Sigmoid colon (tissue), 7 donors: ENCODE data around the gene EVC. TPM values are rescaled to one million over a fixed set of nuclear protein-coding genes. Genes with fewer than 3 reads are reported as not detected.

Source experiments
- DNase-seq: peaks from one replicate; pipeline ENCODE4 v3.0.0-alpha.2; 2019
- H3K27ac ChIP-seq, 4 donors: fragments of 200-600 bp; sonication (generic); one replicate each; pipeline ENCODE4 v1.5.1; 2016 to 2019; ENCODE audit warnings: mild to moderate bottlenecking in 1 of 4
- H3K27me3 ChIP-seq, 3 donors: fragments of 200-600 bp; sonication (generic); one replicate each; pipeline ENCODE4 v1.5.1; 2019; ENCODE audit warnings: mild to moderate bottlenecking in 1 of 3
- H3K36me3 ChIP-seq, 4 donors: fragments of 200-600 bp; sonication (generic); one replicate each; pipeline ENCODE4 v1.5.1; 2016 to 2019
- H3K4me1 ChIP-seq, 4 donors: fragments of 200-600 bp; sonication (generic); one replicate each; pipeline ENCODE4 v1.5.1; 2017 to 2019
- H3K4me3 ChIP-seq, 4 donors: fragments of 200-600 bp; sonication (generic); one replicate each; pipeline ENCODE4 v1.5.1; 2017 to 2019; ENCODE audit warnings: mild to moderate bottlenecking in 2 of 4, moderate library complexity in 1 of 4
- H3K9me3 ChIP-seq, 4 donors: fragments of 200-600 bp in 3 of 4; sonication (generic) in 3 of 4; one replicate each; pipeline versions ENCODE4 v1.5.1 to v1.6.1; 2013 to 2019
- CTCF ChIP-seq, 4 experiments: fragments of 450-650 bp in 3 of 4; fragments of 200-600 bp in 1 of 4; IDR thresholded peaks; one replicate each; pipeline ENCODE4 v1.5.1; 2016 to 2019; ENCODE audit warnings: antibody characterized with exemption in 4 of 4, mild to moderate bottlenecking in 3 of 4, moderate library complexity in 2 of 4
- EP300 ChIP-seq, 4 donors: sonication (generic); formaldehyde crosslinking; IDR thresholded peaks; one replicate each; pipeline ENCODE4 v1.6.1; 2017; ENCODE audit warnings: antibody characterized with exemption in 4 of 4
- POLR2A ChIP-seq, 2 donors: fragments of 450-650 bp; IDR thresholded peaks; one replicate each; pipeline ENCODE4 v1.6.1; 2016; ENCODE audit warnings: antibody characterized with exemption in 2 of 2, mild to moderate bottlenecking in 2 of 2, moderate library complexity in 2 of 2
- POLR2AphosphoS5 ChIP-seq, 4 donors: sonication (generic); formaldehyde crosslinking; IDR thresholded peaks; one replicate each; pipeline ENCODE4 v1.6.1; 2017; ENCODE audit warnings: antibody characterized with exemption in 4 of 4
- WGBS, 2 donors: extraction: QIAGEN DNeasy Blood & Tissue Kit; methylation state at CpG; one replicate each; pipeline ENCODE4 v1.1.7; 2013; 5-methylcytosine and 5-hydroxymethylcytosine counted together
- intact Hi-C: fragments of 100-400 bp; cut with DNase I; formaldehyde crosslinking; loops from one replicate; pipeline ENCODE4 v1.15.1; 2023
- polyA plus RNA-seq, 3 donors: library from polyadenylated mRNA; stranded (reverse); fragments of 200-250 nt; gene quantifications; one replicate each; pipeline ENCODE4 v1.2.3, GENCODE V29; 2013
- total RNA-seq, 4 donors: library from RNA; depleted of rRNA; stranded (reverse); fragments of >200 nt; gene quantifications; one replicate each; pipeline ENCODE4 v1.1.0, GENCODE V29; 2016
- donor health status: healthy with polysubstance abuse.
- donor health status: Bipolar disorder and iron deficiency.
- donor health status: healthy.

EVC gene
- total and polyA plus RNA-seq, 7 donors = 0.46 to 35.2 (median 15.6) TPM

- H3K27ac ChIP-seq = peak overlapping the region; percentile 83 to 92 (median 88)
- no peaks in the 10 kb centered on the region for H3K27me3 ChIP-seq
- intact Hi-C loops = no loop called here
- H3K4me3 ChIP-seq = peak overlapping the region in 3 of 4 donors; percentile 75 to 91 (median 79)
- peaks cover 0 to 50% (median 45%) of the 10 kb centered on the region in 4 donors for H3K4me1 ChIP-seq
- peaks cover 0 to 3% (median 0%) of the 10 kb centered on the region in 4 donors for H3K36me3 ChIP-seq
- H3K9me3 ChIP-seq = no peaks in the 10 kb centered on the region
- DNase-seq = no peak
- WGBS, 2 donors = 43 to 64% methylated on average over 8 of the region's 8 CpGs
- no peak for TF ChIP-seq CTCF (IDR thresholded peaks at IDR 0.05)
- TF ChIP-seq POLR2AphosphoS5 (IDR thresholded peaks at IDR 0.05) = no peak
- no peak for TF ChIP-seq EP300 (IDR thresholded peaks at IDR 0.05)
- TF ChIP-seq POLR2A (IDR thresholded peaks at IDR 0.05) = no peak
These were observed 1.8 kb upstream of the EVC start for GRCh38 chr4:5709207-5709575.

- intact Hi-C loops = loop anchor here (2.0 kb wide), 1 partner anchor 102 kb away; no protein-coding TSS in a partner anchor
- no peaks in the 10 kb centered on the region for H3K27me3 ChIP-seq
- no peaks in the 10 kb centered on the region for H3K9me3 ChIP-seq
- peak overlapping the region; percentile 28 to 67 (median 57) for H3K4me3 ChIP-seq
- 10 to 19% methylated on average over 13 of the region's 13 CpGs for WGBS, 2 donors
- TF ChIP-seq EP300 (IDR thresholded peaks at IDR 0.05) (no peak), CTCF (IDR thresholded peaks at IDR 0.05) (peak; percentile 33 to 65 (median 46)), POLR2A (IDR thresholded peaks at IDR 0.05) (no peak)
- DNase-seq = no peak
- peak overlapping the region; percentile 83 to 92 (median 88) for H3K27ac ChIP-seq
- H3K4me1 ChIP-seq = peaks cover 0 to 50% (median 45%) of the 10 kb centered on the region in 4 donors
- no peaks in the 10 kb centered on the region for H3K36me3 ChIP-seq
These were observed 688 bp upstream of the EVC start for GRCh38 chr4:5710065-5710960.

- Histone ChIP-seq H3K9me3 (no peaks in the 10 kb centered on the region), H3K27me3 (no peaks in the 10 kb centered on the region), H3K36me3 (no peaks in the 10 kb centered on the region), H3K4me1 (peaks cover 0 to 48% (median 42%) of the 10 kb centered on the region in 4 donors), H3K27ac (peak overlapping the region; percentile 83 to 92 (median 88)), H3K4me3 (peak overlapping the region; percentile 37 to 67 (median 57))
- TF ChIP-seq EP300 (IDR thresholded peaks at IDR 0.05) (no peak), POLR2AphosphoS5 (IDR thresholded peaks at IDR 0.05) (peak in 1 of 4 donors; percentile 1)
- DNase-seq = peak; percentile 77
- 19 to 29% methylated on average over 52 of the region's 52 CpGs for WGBS, 2 donors
- intact Hi-C loops = loop anchor here (2.0 kb wide), 1 partner anchor 101 kb away; no protein-coding TSS in a partner anchor
These were observed 631 bp downstream of the EVC start for GRCh38 chr4:5711479-5712184.

GRCh38 chr4:5712517-5712916, 1.5 kb downstream of the EVC start:
- no peak for DNase-seq
- Histone ChIP-seq H3K4me1 (peaks cover 0 to 41% (median 33%) of the 10 kb centered on the region in 4 donors), H3K27me3 (no peaks in the 10 kb centered on the region), H3K36me3 (no peaks in the 10 kb centered on the region), H3K27ac (no peak overlapping the region), H3K9me3 (no peaks in the 10 kb centered on the region), H3K4me3 (no peak overlapping the region)
- TF ChIP-seq POLR2AphosphoS5 (IDR thresholded peaks at IDR 0.05) (no peak), POLR2A (IDR thresholded peaks at IDR 0.05) (no peak), CTCF (IDR thresholded peaks at IDR 0.05) (no peak), EP300 (IDR thresholded peaks at IDR 0.05) (no peak)
- WGBS, 2 donors = 88 to 89% methylated on average over 7 of the region's 7 CpGs
- intact Hi-C loops = no loop called here

- Histone ChIP-seq H3K27ac (no peak overlapping the region), H3K4me3 (no peak overlapping the region), H3K4me1 (peaks cover 0 to 37% (median 30%) of the 10 kb centered on the region in 4 donors), H3K9me3 (no peaks in the 10 kb centered on the region), H3K36me3 (no peaks in the 10 kb centered on the region), H3K27me3 (no peaks in the 10 kb centered on the region)
- intact Hi-C loops = no loop called here
- WGBS, 2 donors = 86 to 88% methylated on average over 3 of the region's 3 CpGs
- no peak for DNase-seq
- TF ChIP-seq CTCF (IDR thresholded peaks at IDR 0.05) (no peak), EP300 (IDR thresholded peaks at IDR 0.05) (no peak), POLR2AphosphoS5 (IDR thresholded peaks at IDR 0.05) (no peak), POLR2A (IDR thresholded peaks at IDR 0.05) (no peak)
These were observed 1.9 kb downstream of the EVC start for GRCh38 chr4:5712931-5713330.
